Measurements from ENCODE around the gene KNSTRN. TPM values are rescaled to one million over a fixed set of nuclear protein-coding genes. Genes with fewer than 3 reads are reported as not detected.

The KNSTRN gene
- total RNA-seq, 4 donors from 2014 or later, result 7.9 to 24.9 (median 12.9) TPM

GRCh38 chr15:40361640-40362039, 20.9 kb upstream of the KNSTRN start:
- TF ChIP-seq CTCF (IDR thresholded peaks at IDR 0.05; ENCODE audit: low read depth), result no peak

GRCh38 chr15:40363611-40364010, 18.9 kb upstream of the KNSTRN start:
- TF ChIP-seq CTCF (IDR thresholded peaks at IDR 0.05; ENCODE audit: low read depth), result no peak

GRCh38 chr15:40364251-40364650, 18.3 kb upstream of the KNSTRN start:
- TF ChIP-seq CTCF (IDR thresholded peaks at IDR 0.05; ENCODE audit: low read depth), result no peak

GRCh38 chr15:40365016-40365415, 17.5 kb upstream of the KNSTRN start:
- TF ChIP-seq CTCF (IDR thresholded peaks at IDR 0.05; ENCODE audit: low read depth), result no peak

GRCh38 chr15:40365624-40366456, 16.7 kb upstream of the KNSTRN start:
- no peak for TF ChIP-seq CTCF (IDR thresholded peaks at IDR 0.05; ENCODE audit: low read depth)

- TF ChIP-seq CTCF (IDR thresholded peaks at IDR 0.05; ENCODE audit: low read depth), result no peak
These were observed 15.8 kb upstream of the KNSTRN start for GRCh38 chr15:40366457-40367370.

- TF ChIP-seq CTCF (IDR thresholded peaks at IDR 0.05; ENCODE audit: low read depth), result no peak
These were observed 15.2 kb upstream of the KNSTRN start for GRCh38 chr15:40367371-40367685.
